GM21576 (cell line): ENCODE data around the gene FBLN7.
A peak's percentile ranks its signal among the peaks of the same experiment; 100 is the strongest.
"Not testable (repeated sequence)": the region's sequence is repeated elsewhere in the genome, so short reads cannot be mapped to it uniquely, and the experiment has no call there.

Experiments used
- ATAC-seq: cut with Tn5 transposase; IDR thresholded peaks from one replicate; pipeline ENCODE4 v1.9.1; 2021; ENCODE audit warnings: mild to moderate bottlenecking, moderate library complexity; ENCODE audit not compliant: unreplicated experiment

FBLN7 gene

GRCh38 chr2:112181571-112182290 lies 43.5 kb downstream of the FBLN7 start:
- no peak for ATAC-seq

DNA sequence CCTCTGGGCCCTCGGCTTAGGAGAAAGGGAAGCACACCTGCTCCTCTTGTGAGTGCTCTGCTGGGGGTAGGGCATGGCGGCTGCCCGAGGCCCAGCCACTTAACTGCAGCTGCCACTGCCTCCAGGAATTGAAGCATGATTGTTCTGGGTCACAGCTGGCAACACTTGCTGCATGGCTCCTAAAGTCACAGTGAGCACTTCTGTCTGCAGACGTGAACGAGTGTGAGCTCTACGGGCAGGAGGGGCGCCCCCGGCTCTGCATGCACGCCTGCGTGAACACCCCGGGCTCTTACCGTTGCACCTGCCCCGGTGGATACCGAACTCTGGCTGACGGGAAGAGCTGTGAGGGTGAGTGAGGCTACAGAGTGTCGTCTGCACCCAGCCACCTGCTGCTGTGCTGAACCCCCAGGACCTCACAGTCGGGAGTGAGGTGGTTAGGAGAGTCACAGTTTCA lies 44.4 kb downstream of the FBLN7 start:
- ATAC-seq: no peak

DNA sequence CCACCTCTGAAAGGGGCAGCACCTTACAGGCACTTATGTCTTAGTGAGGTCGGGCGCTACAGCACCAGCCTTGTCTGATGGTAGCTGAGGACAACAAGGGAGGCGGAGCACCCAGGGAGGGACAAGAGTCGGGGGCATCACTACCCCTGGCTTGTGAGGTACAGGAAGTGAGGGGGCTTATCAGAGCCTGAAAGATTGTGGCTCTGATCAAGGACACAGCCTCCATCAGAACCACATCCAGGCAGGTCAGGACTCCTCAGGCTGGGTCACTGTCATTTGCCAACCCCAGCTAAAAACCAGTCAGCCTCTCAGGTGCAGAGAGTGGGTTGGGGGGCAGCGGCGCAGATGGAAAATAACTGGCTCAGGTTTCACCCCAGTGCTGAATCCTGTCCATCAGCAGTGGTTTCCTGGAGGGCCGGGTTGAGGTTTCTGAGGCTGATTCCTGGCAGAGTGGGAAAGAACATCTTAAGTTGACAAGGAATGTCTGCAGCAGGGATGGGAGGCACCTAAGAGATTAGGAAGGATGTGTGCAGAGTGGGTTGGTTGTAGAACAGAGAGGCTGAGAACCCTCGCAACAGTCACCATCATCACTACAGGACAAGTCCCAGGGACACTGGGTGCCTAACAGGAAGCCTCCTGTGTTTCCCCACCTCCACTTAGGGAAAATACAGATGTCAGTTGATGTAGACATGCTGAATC lies 45.3 kb downstream of the FBLN7 start:
- no peak for ATAC-seq

- ATAC-seq: no peak
Measured at GRCh38 chr2:112184121-112184520, 45.9 kb downstream of the FBLN7 start.

DNA sequence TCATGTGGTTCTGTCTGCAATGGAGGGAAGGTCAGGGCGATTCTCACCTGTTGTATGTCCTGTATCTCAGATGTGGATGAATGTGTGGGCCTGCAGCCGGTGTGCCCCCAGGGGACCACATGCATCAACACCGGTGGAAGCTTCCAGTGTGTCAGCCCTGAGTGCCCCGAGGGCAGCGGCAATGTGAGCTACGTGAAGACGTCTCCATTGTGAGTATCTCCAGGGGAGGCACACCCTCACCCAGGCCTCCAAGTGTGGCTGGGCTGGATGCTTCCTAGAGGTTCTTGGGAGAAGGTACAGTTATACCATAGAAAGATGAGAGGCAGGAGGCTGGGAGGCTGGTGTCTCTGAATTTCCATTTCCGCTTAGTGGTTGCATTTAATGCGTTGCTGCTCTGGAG lies 46.9 kb downstream of the FBLN7 start:
- no peak for ATAC-seq

- ATAC-seq: no peak
Measured at GRCh38 chr2:112187046-112187715, 49.0 kb downstream of the FBLN7 start.

- peak; percentile 43 for ATAC-seq
Measured at GRCh38 chr2:112187805-112188596, 49.8 kb downstream of the FBLN7 start.

DNA sequence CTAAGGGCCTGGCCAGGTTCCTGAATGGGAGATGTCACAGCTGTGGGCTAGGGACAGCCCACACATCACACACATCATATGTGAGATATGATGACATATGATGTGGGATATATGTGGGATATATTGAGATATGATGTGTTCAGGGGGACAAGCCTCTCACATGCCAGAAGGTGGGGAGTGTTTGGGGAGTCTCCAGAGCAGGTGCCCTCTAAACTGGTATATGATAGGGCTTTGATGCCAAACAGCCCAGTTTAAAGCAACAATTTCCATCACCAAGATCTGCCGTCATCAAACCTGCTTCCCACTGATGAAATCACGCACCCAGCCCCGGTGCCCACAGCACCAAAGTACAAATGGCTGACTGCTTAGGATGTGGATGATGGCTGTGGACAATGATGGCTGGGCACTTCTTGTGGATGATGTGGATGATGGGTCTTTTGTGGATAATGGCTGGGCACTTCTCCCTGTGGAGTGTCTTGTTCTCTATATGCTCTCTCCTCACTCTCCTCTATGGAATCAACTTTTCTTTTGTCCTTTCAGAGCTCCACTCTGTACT lies 50.9 kb downstream of the FBLN7 start:
- ATAC-seq: no peak

- ATAC-seq: no peak
Measured at GRCh38 chr2:112194028-112194427, 55.8 kb downstream of the FBLN7 start.

GRCh38 chr2:112194482-112194881 lies 56.3 kb downstream of the FBLN7 start:
- no peak for ATAC-seq

DNA sequence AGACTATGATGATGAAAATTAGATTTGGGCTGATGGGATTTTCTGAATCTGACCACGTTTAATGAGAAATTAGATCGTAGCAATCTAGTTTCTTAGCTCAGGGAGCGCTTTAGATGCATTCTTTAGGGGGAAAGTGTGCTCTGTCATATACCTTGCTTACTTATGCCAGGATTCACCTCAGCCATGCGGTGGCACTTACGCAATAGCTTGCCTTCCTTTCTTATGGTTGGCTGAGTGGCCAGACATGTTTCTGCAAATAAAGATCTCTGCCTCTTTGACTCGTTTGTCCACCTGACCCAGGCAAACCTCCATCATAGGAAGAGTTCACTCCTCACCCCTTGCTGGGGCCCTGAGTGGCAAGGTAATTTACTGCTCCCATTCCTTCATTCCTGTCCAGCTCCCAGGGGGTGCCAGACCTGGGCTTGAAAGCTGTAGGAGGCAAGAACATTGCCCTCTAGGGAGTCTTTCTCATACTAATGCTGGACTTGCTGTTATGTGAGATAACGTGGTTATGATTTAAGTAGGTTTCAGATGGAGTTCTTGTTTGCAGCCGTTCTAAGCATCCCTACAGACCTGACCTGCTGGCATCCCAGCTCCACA lies 57.1 kb downstream of the FBLN7 start:
- ATAC-seq: no peak

DNA sequence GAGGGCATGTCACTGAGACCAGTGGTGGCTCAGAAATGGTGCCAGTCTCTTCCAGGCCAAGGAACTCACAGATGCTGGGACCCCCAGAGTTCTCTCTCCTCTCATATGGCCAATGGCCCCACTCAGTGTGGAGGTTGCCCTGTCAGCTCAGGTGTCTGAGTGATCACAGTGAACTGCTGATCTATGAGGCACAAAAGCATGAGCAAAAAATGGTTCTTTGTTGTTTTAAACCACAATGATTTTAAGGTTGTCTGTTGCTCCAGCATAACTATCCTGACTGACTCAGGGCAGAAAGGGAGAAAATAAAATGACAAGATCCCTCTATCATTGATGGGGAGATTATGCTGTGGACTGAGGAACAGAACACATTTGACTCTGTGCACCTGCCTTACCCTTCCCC lies 57.8 kb downstream of the FBLN7 start:
- no peak for ATAC-seq

GRCh38 chr2:112197868-112198267 lies 59.7 kb downstream of the FBLN7 start:
- ATAC-seq: no peak

GRCh38 chr2:112198780-112199179 lies 60.6 kb downstream of the FBLN7 start:
- ATAC-seq: no peak

DNA sequence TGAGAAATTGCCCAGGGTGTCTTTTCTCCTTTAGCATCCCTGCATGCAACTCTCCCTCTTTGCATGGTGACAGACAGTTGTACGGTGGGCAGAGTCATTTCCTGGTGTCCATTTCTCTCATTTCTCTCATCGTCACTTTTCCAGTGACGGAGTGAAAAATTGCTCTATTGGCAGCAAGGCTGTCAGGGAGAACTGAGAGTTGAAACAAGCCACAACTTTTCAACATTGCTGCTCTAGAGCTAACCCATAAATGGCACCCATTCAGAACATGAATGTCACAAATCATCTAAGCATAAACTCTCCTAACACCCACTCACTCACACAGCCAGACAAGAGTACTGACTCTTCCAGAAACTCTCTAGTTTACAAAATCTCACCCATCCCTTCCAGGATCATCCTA lies 61.0 kb downstream of the FBLN7 start:
- no peak for ATAC-seq

- no peak for ATAC-seq
Measured at GRCh38 chr2:112201696-112202430, 63.7 kb downstream of the FBLN7 start.

GRCh38 chr2:112204411-112204810 lies 66.2 kb downstream of the FBLN7 start:
- ATAC-seq: no peak

- ATAC-seq: not testable (repeated sequence)
Measured at GRCh38 chr2:112207905-112208304, 69.7 kb downstream of the FBLN7 start.

DNA sequence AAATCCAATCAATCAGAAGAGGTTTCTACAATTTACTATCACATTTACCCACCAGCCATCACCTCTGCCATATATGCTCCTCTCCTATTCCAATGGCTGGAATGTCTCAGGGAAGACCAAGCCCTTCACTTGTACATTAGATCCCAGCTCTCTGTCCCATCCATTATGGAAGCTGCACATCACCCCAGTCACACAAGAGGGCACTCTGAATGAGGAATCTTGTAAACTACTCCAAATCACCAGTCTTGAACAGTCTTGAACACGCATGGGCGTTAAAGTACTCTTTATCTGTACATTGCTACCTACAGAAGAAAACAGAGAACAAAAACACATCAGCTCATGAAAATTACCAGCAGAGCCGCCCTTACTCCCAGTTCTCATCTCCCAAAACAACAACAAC lies 78.0 kb downstream of the FBLN7 start:
- no peak for ATAC-seq

GRCh38 chr2:112217854-112218253 lies 79.7 kb downstream of the FBLN7 start:
- ATAC-seq: no peak
